ENCODE data around the gene STUM. TPM values are rescaled to one million over a fixed set of nuclear protein-coding genes. Genes with fewer than 3 reads are reported as not detected.

STUM gene
- total RNA-seq, 1 experiment from 2014 or later = 0.37 TPM

- no peak overlapping the region for H3K4me3 Mint-ChIP-seq (ENCODE audit: unreplicated experiment)
- H3K4me1 Mint-ChIP-seq (ENCODE audit: insufficient read depth, unreplicated experiment) = no peaks in the 10 kb centered on the region
- H3K27me3 Mint-ChIP-seq (ENCODE audit: insufficient read depth, unreplicated experiment) = peaks cover 17% of the 10 kb centered on the region
- TF ChIP-seq CTCF (IDR thresholded peaks at IDR 0.05; ENCODE audit: unreplicated experiment) = no peak
- DNase-seq (ENCODE audit: unreplicated experiment) = no peak
- no TSS peak for BruUV-seq (replicated peaks)
- POLR2A ChIA-PET = interaction anchor here (1.5 to 1.7 kb wide), 2 partner anchors 14 kb away, joined by 5 read pairs; no protein-coding TSS in a partner anchor
- intact Hi-C loops (cut with micrococcal nuclease) = no loop called here
- H3K27ac Mint-ChIP-seq (ENCODE audit: low read depth, unreplicated experiment) = no peak overlapping the region
- CTCF ChIA-PET = interaction anchor here (0.9 to 2.4 kb wide), 8 partner anchors 13 to 125 kb away, joined by 3 to 13 read pairs (median 4); partner anchors contain the start of genes PARP1 and STUM
- H3K36me3 Mint-ChIP-seq (ENCODE audit: insufficient read depth, unreplicated experiment) = no peaks in the 10 kb centered on the region
- H3K9me3 Mint-ChIP-seq (ENCODE audit: unreplicated experiment) = no peaks in the 10 kb centered on the region
These were observed 15.3 kb upstream of the STUM start for GRCh38 chr1:226533220-226533619.

DNA sequence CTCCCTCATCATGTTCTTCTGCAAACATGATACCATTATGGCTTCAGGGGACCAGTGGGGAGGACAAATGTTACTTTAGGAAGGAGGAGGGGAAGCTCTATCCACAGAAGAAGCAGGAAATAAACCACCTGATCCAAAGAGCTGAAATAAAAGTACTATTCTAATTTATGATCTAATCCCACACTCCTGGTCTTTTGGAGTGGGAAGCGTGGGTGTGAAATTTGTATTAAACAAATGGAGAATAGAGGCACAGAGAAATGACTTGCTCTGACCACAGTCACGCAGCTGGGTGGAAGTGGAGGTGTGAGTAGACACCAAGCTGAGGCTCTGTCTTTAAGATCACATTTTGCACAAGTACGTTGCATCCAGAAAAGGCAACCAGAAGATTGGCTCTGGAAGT is 14.5 kb upstream of the STUM start:
- DNase-seq (ENCODE audit: unreplicated experiment) = no peak
- intact Hi-C loops (cut with micrococcal nuclease) = no loop called here
- no TSS peak for BruUV-seq (replicated peaks)
- Mint-ChIP-seq H3K4me3 (ENCODE audit: unreplicated experiment) (no peak overlapping the region), H3K36me3 (ENCODE audit: insufficient read depth, unreplicated experiment) (no peaks in the 10 kb centered on the region), H3K27ac (ENCODE audit: low read depth, unreplicated experiment) (no peak overlapping the region), H3K27me3 (ENCODE audit: insufficient read depth, unreplicated experiment) (peaks cover 17% of the 10 kb centered on the region), H3K4me1 (ENCODE audit: insufficient read depth, unreplicated experiment) (no peaks in the 10 kb centered on the region), H3K9me3 (ENCODE audit: unreplicated experiment) (no peaks in the 10 kb centered on the region)
- CTCF ChIA-PET = interaction anchor here (0.7 to 2.4 kb wide), 8 partner anchors 9 to 111 kb away, joined by 3 to 13 read pairs (median 4); partner anchors contain the start of gene STUM
- POLR2A ChIA-PET = interaction anchor here (1.7 kb wide), 1 partner anchor 15 kb away, joined by 5 read pairs; no protein-coding TSS in a partner anchor
- TF ChIP-seq CTCF (IDR thresholded peaks at IDR 0.05; ENCODE audit: unreplicated experiment) = no peak

DNA sequence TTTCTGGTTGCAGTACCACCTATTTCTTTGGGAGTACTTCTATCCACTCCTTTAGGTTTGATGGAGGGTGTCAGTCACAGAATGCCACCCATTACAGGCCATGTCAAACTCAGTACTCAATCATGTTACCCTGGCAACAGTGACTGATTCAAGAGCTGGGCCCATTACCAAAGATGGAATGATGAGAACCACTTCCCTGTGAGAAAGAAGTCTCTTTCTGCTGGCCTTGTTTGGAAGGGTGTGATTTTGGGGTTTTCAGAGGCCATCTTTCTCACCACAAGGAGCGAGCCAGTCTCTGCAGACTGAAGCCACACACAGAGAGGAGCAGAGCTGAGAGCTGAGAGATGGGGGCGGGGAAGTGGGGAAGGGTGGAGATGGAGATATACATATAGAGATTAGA is 13.9 kb upstream of the STUM start:
- CTCF ChIA-PET = interaction anchor here (0.7 to 2.4 kb wide), 6 partner anchors 9 to 112 kb away, joined by 3 to 13 read pairs (median 3); no protein-coding TSS in a partner anchor
- Mint-ChIP-seq H3K9me3 (ENCODE audit: unreplicated experiment) (no peaks in the 10 kb centered on the region), H3K36me3 (ENCODE audit: insufficient read depth, unreplicated experiment) (no peaks in the 10 kb centered on the region), H3K27me3 (ENCODE audit: insufficient read depth, unreplicated experiment) (peaks cover 17% of the 10 kb centered on the region), H3K4me3 (ENCODE audit: unreplicated experiment) (no peak overlapping the region), H3K27ac (ENCODE audit: low read depth, unreplicated experiment) (no peak overlapping the region), H3K4me1 (ENCODE audit: insufficient read depth, unreplicated experiment) (no peaks in the 10 kb centered on the region)
- no TSS peak for BruUV-seq (replicated peaks)
- intact Hi-C loops (cut with micrococcal nuclease) = no loop called here
- no peak for TF ChIP-seq CTCF (IDR thresholded peaks at IDR 0.05; ENCODE audit: unreplicated experiment)
- POLR2A ChIA-PET = interaction anchor here (1.2 to 1.7 kb wide), 2 partner anchors 9 to 15 kb away, joined by 5 read pairs; no protein-coding TSS in a partner anchor
- no peak for DNase-seq (ENCODE audit: unreplicated experiment)

- no peaks in the 10 kb centered on the region for H3K4me1 Mint-ChIP-seq (ENCODE audit: insufficient read depth, unreplicated experiment)
- CTCF ChIA-PET = no interaction called here
- no peak overlapping the region for H3K4me3 Mint-ChIP-seq (ENCODE audit: unreplicated experiment)
- intact Hi-C loops (cut with micrococcal nuclease) = no loop called here
- H3K27me3 Mint-ChIP-seq (ENCODE audit: insufficient read depth, unreplicated experiment) = peaks cover 17% of the 10 kb centered on the region
- H3K27ac Mint-ChIP-seq (ENCODE audit: low read depth, unreplicated experiment) = no peak overlapping the region
- DNase-seq (ENCODE audit: unreplicated experiment) = no peak
- BruUV-seq (replicated peaks) = no TSS peak
- POLR2A ChIA-PET = interaction anchor here (0.6 to 1.2 kb wide), 2 partner anchors 10 to 473 kb away, joined by 3 to 5 read pairs; partner anchors contain the start of gene H3-3A
- no peaks in the 10 kb centered on the region for H3K36me3 Mint-ChIP-seq (ENCODE audit: insufficient read depth, unreplicated experiment)
- H3K9me3 Mint-ChIP-seq (ENCODE audit: unreplicated experiment) = no peaks in the 10 kb centered on the region
- no peak for TF ChIP-seq CTCF (IDR thresholded peaks at IDR 0.05; ENCODE audit: unreplicated experiment)
These were observed 12.9 kb upstream of the STUM start for GRCh38 chr1:226535666-226536065.
